ENCODE data around the gene ETV2.

DNA sequence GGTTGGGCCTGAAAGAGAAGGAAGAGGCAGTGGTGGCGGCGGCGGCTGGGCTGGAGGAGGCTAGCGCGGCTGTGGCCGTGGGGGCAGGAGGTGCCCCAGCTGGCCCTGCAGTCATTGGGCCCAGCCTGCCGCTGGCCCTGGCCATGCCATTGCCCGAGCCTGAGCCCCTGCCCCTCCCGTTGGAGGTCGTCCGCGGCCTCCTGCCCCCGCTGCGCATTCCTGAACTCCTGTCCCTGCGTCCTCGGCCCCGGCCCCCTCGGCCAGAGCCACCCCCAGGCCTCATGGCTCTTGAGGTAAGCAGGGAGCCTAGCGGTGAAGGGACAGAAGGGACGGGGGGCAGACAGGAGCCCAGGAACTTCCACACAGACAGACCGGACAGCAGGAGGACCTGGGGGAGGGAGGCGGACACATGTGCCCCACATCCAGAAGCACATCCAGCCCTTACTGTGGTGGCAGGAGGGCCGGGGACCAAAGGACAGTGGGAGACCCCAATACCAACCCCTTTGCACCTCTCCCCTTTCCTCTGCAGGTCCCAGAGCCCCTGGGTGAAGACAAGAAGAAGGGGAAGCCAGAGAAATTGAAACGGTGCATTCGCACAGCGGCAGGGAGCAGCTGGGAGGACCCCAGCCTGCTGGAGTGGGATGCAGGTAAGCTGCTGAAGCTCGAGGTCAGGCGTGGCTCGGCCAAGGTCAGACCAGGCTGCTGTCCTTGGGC, 7.7 kb upstream of the ETV2 start:
- TF ChIP-seq, protein P1, sequence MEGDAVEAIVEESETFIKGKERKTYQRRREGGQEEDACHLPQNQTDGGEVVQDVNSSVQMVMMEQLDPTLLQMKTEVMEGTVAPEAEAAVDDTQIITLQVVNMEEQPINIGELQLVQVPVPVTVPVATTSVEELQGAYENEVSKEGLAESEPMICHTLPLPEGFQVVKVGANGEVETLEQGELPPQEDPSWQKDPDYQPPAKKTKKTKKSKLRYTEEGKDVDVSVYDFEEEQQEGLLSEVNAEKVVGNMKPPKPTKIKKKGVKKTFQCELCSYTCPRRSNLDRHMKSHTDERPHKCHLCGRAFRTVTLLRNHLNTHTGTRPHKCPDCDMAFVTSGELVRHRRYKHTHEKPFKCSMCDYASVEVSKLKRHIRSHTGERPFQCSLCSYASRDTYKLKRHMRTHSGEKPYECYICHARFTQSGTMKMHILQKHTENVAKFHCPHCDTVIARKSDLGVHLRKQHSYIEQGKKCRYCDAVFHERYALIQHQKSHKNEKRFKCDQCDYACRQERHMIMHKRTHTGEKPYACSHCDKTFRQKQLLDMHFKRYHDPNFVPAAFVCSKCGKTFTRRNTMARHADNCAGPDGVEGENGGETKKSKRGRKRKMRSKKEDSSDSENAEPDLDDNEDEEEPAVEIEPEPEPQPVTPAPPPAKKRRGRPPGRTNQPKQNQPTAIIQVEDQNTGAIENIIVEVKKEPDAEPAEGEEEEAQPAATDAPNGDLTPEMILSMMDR (IDR thresholded peaks at IDR 0.05), result no peak
- TF ChIP-seq EP300 (IDR thresholded peaks at IDR 0.05; ENCODE audit: low read depth), result no peak
- no peak for TF ChIP-seq POLR2AphosphoS5 (IDR thresholded peaks at IDR 0.05)
